ENCODE data around the gene TAS2R13.

The TAS2R13 gene

GRCh38 chr12:10940389-10940788 lies 31.0 kb upstream of the TAS2R13 start:
- TF ChIP-seq CTCF (IDR thresholded peaks at IDR 0.05) = no peak
- TF ChIP-seq ZFX (IDR thresholded peaks at IDR 0.05; ENCODE audit: borderline replicate concordance) = no peak
- no peak overlapping the region for H3K27ac ChIP-seq

GRCh38 chr12:10939163-10939562 lies 29.8 kb upstream of the TAS2R13 start, which contains the start of gene TAS2R14:
Gene TAS2R14, minus strand, starts transcription at chr12:10939263. Its CDS starts 56 bp downstream, at chr12:10939207.
- no peak within 1 kb of the TSS for H3K27ac ChIP-seq
- no peak for TF ChIP-seq ZFX (IDR thresholded peaks at IDR 0.05; ENCODE audit: borderline replicate concordance)
- TF ChIP-seq CTCF (IDR thresholded peaks at IDR 0.05) = no peak

- H3K27ac ChIP-seq = no peak overlapping the region
- TF ChIP-seq ZFX (IDR thresholded peaks at IDR 0.05; ENCODE audit: borderline replicate concordance) = no peak
- no peak for TF ChIP-seq CTCF (IDR thresholded peaks at IDR 0.05)
Observed at GRCh38 chr12:10936506-10936905, 27.1 kb upstream of the TAS2R13 start.

- TF ChIP-seq ZFX (IDR thresholded peaks at IDR 0.05; ENCODE audit: borderline replicate concordance) (no peak), CTCF (IDR thresholded peaks at IDR 0.05) (no peak)
- H3K27ac ChIP-seq = no peak within 1 kb of the TSS
Observed at GRCh38 chr12:10928746-10929286, 19.5 kb upstream of the TAS2R13 start, which contains the start of gene PRH2. Gene PRH2, plus strand, starts transcription at chr12:10929236. Its CDS starts 38 bp downstream, at chr12:10929274.

- TF ChIP-seq ZFX (IDR thresholded peaks at IDR 0.05; ENCODE audit: borderline replicate concordance) (no peak), CTCF (IDR thresholded peaks at IDR 0.05) (no peak)
- no peak overlapping the region for H3K27ac ChIP-seq
Observed at GRCh38 chr12:10926269-10926668, 16.9 kb upstream of the TAS2R13 start.

GRCh38 chr12:10919809-10920208 lies 10.4 kb upstream of the TAS2R13 start:
- H3K27ac ChIP-seq = peak overlapping the region; percentile 33; the same call in 1 of the 2 replicates
- TF ChIP-seq ZFX (IDR thresholded peaks at IDR 0.05; ENCODE audit: borderline replicate concordance) (no peak), CTCF (IDR thresholded peaks at IDR 0.05) (no peak)

- TF ChIP-seq CTCF (IDR thresholded peaks at IDR 0.05) = no peak
- TF ChIP-seq ZFX (IDR thresholded peaks at IDR 0.05; ENCODE audit: borderline replicate concordance) = no peak
Observed at GRCh38 chr12:10910380-10910779, 1.0 kb upstream of the TAS2R13 start.

More at GRCh38 chr12:10910380-10910779, 1.0 kb upstream of the TAS2R13 start:
- no peak overlapping the region for H3K27ac ChIP-seq

Measured in 22Rv1 (cell line).